Measurements from ENCODE around the gene WNK2.

WNK2 gene

GRCh38 chr9:93301911-93302541 lies 118.1 kb downstream of the WNK2 start:
- no peak overlapping the region for H3K4me3 ChIP-seq (ENCODE audit: low read depth, low read length)
- no peak for TF ChIP-seq CTCF (IDR thresholded peaks at IDR 0.05; ENCODE audit: low read depth, low read length, missing control alignments)
- DNase-seq (ENCODE audit: low read depth) = no peak

GRCh38 chr9:93302586-93303257 lies 118.8 kb downstream of the WNK2 start:
- DNase-seq (ENCODE audit: low read depth) = peak; percentile 15
- peak; percentile 73 for TF ChIP-seq CTCF (IDR thresholded peaks at IDR 0.05; ENCODE audit: low read depth, low read length, missing control alignments)
- H3K4me3 ChIP-seq (ENCODE audit: low read depth, low read length) = no peak overlapping the region

GRCh38 chr9:93303258-93303771 lies 119.4 kb downstream of the WNK2 start:
- H3K4me3 ChIP-seq (ENCODE audit: low read depth, low read length) = no peak overlapping the region
- DNase-seq (ENCODE audit: low read depth) = no peak
- TF ChIP-seq CTCF (IDR thresholded peaks at IDR 0.05; ENCODE audit: low read depth, low read length, missing control alignments) = no peak

- no peak for DNase-seq (ENCODE audit: low read depth)
- no peak for TF ChIP-seq CTCF (IDR thresholded peaks at IDR 0.05; ENCODE audit: low read depth, low read length, missing control alignments)
- no peak overlapping the region for H3K4me3 ChIP-seq (ENCODE audit: low read depth, low read length)
Observed at GRCh38 chr9:93303806-93304573, 120.1 kb downstream of the WNK2 start.

- no peak for DNase-seq (ENCODE audit: low read depth)
- H3K4me3 ChIP-seq (ENCODE audit: low read depth, low read length) = no peak overlapping the region
- peak; percentile 57 for TF ChIP-seq CTCF (IDR thresholded peaks at IDR 0.05; ENCODE audit: low read depth, low read length, missing control alignments)
Observed at GRCh38 chr9:93304574-93305496, 120.9 kb downstream of the WNK2 start.

GRCh38 chr9:93305497-93306020 lies 121.6 kb downstream of the WNK2 start:
- no peak overlapping the region for H3K4me3 ChIP-seq (ENCODE audit: low read depth, low read length)
- no peak for TF ChIP-seq CTCF (IDR thresholded peaks at IDR 0.05; ENCODE audit: low read depth, low read length, missing control alignments)
- no peak for DNase-seq (ENCODE audit: low read depth)

Data from GM12864 (cell line).